Sciatic nerve (tissue), 2 donors: ENCODE measurements around the gene SIM1. TPM values are rescaled to one million over a fixed set of nuclear protein-coding genes. Genes with fewer than 3 reads are reported as not detected.
A peak's percentile ranks its signal among the peaks of the same experiment; 100 is the strongest.
"Not testable (repeated sequence)": the region's sequence is repeated elsewhere in the genome, so short reads cannot be mapped to it uniquely, and the experiment has no call there.

Source experiments
- ATAC-seq: fragments of 200-7000 bp; cut with Tn5 transposase; one replicate; pipeline ENCODE4 v1.9.1; 2020; ENCODE audit warnings: mild to moderate bottlenecking, moderate library complexity
- DNase-seq: peaks from one replicate; pipeline ENCODE4 v3.0.0-alpha.2; 2020; ENCODE audit warnings: low spot score
- intact Hi-C: fragments of 100-400 bp; cut with DNase I; formaldehyde crosslinking; loops from one replicate; pipeline ENCODE4 v1.14.2; 2022
- total RNA-seq: library from RNA; stranded (reverse); fragmentation: NEBNext Ultra II Directional; extraction: Animal tissue kit (Norgen Biotek cat#: 25700); gene quantifications from one replicate; pipeline ENCODE4 v1.2.1, GENCODE V29; 2021
- donor health status: DM: no; HTN: no; CAD: no.
- donor health status: DM: no; HTN: no; CAD: no.

SIM1 gene
- total RNA-seq, 1 donor from 2014 or later, result 0.04 TPM

GRCh38 chr6:100378576-100378975 is 86.1 kb downstream of the SIM1 start:
- intact Hi-C loops, result no loop called here
- DNase-seq (no peak), ATAC-seq (no peak)

GRCh38 chr6:100376103-100376502 is 88.6 kb downstream of the SIM1 start:
- intact Hi-C loops, result no loop called here
- ATAC-seq (no peak), DNase-seq (no peak)

GRCh38 chr6:100372326-100373091 is 92.2 kb downstream of the SIM1 start:
- ATAC-seq (no peak), DNase-seq (no peak)
- intact Hi-C loops, result no loop called here

GRCh38 chr6:100371591-100371990 is 93.1 kb downstream of the SIM1 start:
- intact Hi-C loops, result no loop called here
- ATAC-seq (no peak), DNase-seq (no peak)

- intact Hi-C loops, result no loop called here
- no peak for DNase-seq
- ATAC-seq, result no peak
These were observed 94.5 kb downstream of the SIM1 start for GRCh38 chr6:100370265-100370664.

GRCh38 chr6:100366419-100366818 is 98.3 kb downstream of the SIM1 start:
- no peak for DNase-seq
- intact Hi-C loops, result no loop called here
- ATAC-seq, result no peak

- ATAC-seq (no peak), DNase-seq (no peak)
- intact Hi-C loops, result no loop called here
These were observed 101.1 kb downstream of the SIM1 start for GRCh38 chr6:100363651-100364050.

GRCh38 chr6:100354736-100355641 is 109.7 kb downstream of the SIM1 start:
- intact Hi-C loops, DNase-seq, ATAC-seq: not testable (repeated sequence)

GRCh38 chr6:100353276-100354015 is 111.3 kb downstream of the SIM1 start:
- no peak for DNase-seq
- intact Hi-C loops, result no loop called here
- ATAC-seq, result no peak

GRCh38 chr6:100350139-100350538 is 114.6 kb downstream of the SIM1 start:
- ATAC-seq (no peak), DNase-seq (no peak)
- intact Hi-C loops, result no loop called here

- ATAC-seq (no peak), DNase-seq (no peak)
- intact Hi-C loops, result no loop called here
These were observed 115.4 kb downstream of the SIM1 start for GRCh38 chr6:100349366-100349765.

GRCh38 chr6:100347901-100348550 is 116.7 kb downstream of the SIM1 start:
- ATAC-seq, result no peak
- intact Hi-C loops, result no loop called here
- DNase-seq, result no peak

GRCh38 chr6:100346828-100347227 is 117.9 kb downstream of the SIM1 start:
- intact Hi-C loops, result no loop called here

GRCh38 chr6:100346203-100346602 is 118.5 kb downstream of the SIM1 start:
- intact Hi-C loops, result no loop called here
- ATAC-seq, result no peak
- DNase-seq, result no peak

More at GRCh38 chr6:100346828-100347227, 117.9 kb downstream of the SIM1 start:
- no peak for ATAC-seq
- no peak for DNase-seq

GRCh38 chr6:100344761-100345160 is 120.0 kb downstream of the SIM1 start:
- ATAC-seq, result no peak
- DNase-seq, result no peak
- intact Hi-C loops, result no loop called here

GRCh38 chr6:100344321-100344720 is 120.4 kb downstream of the SIM1 start:
- intact Hi-C loops, result no loop called here
- ATAC-seq (no peak), DNase-seq (no peak)

GRCh38 chr6:100343316-100344077 is 121.2 kb downstream of the SIM1 start:
- intact Hi-C loops, result no loop called here
- ATAC-seq, result peak; percentile 26
- DNase-seq, result no peak

- DNase-seq (no peak), ATAC-seq (no peak)
- intact Hi-C loops, result no loop called here
These were observed 121.9 kb downstream of the SIM1 start for GRCh38 chr6:100342830-100343229.
